Testis (tissue), 3 donors: ENCODE results near the gene C1QTNF8. TPM values are rescaled to one million over a fixed set of nuclear protein-coding genes. Genes with fewer than 3 reads are reported as not detected.

Source experiments
- DNase-seq: peaks from one replicate; pipeline ENCODE4 v3.0.0-alpha.2; 2019
- H3K27ac ChIP-seq, 2 donors: fragments of 200-600 bp; sonication (generic); one replicate each; pipeline ENCODE4 v1.5.1; 2019
- H3K27me3 ChIP-seq: fragments of 200-600 bp; sonication (generic); one replicate; pipeline ENCODE4 v1.5.1; 2019
- H3K36me3 ChIP-seq: fragments of 200-600 bp; sonication (generic); one replicate; pipeline ENCODE4 v1.5.1; 2017; ENCODE audit warnings: low read depth; ENCODE audit errors: missing control alignments
- H3K4me1 ChIP-seq: fragments of 200-600 bp; sonication (generic); one replicate; pipeline ENCODE4 v1.5.1; 2019
- H3K4me3 ChIP-seq, 2 donors: fragments of 200-600 bp; sonication (generic); one replicate each; pipeline ENCODE4 v1.5.1; 2017 to 2019
- H3K9me3 ChIP-seq: fragments of 200-600 bp; sonication (generic); one replicate; pipeline ENCODE4 v1.5.1; 2017
- POLR2A ChIP-seq: fragments of 450-650 bp; IDR thresholded peaks from one replicate; pipeline ENCODE4 v1.6.1; 2017; ENCODE audit warnings: antibody characterized with exemption, mild to moderate bottlenecking, moderate library complexity
- WGBS, 2 donors: methylation state at CpG; one replicate each; pipeline ENCODE4 v1.1.5; 2018; 5-methylcytosine and 5-hydroxymethylcytosine counted together
- intact Hi-C: fragments of 100-400 bp; cut with DNase I; formaldehyde crosslinking; loops from one replicate; pipeline ENCODE4 v1.15.1; 2023; ENCODE audit warnings: low total_unique reads
- polyA plus RNA-seq: library from polyadenylated mRNA; stranded (reverse); fragments of 350-450 nt; fragmentation: Illumina TruSeq; extraction: RNeasy Lipid Tissue Mini Kit (QIAGEN cat#74804); gene quantifications from one replicate; pipeline ENCODE4 v1.2.3, GENCODE V29; 2014; ENCODE audit warnings: low read depth, low replicate concordance; ENCODE audit not compliant: insufficient read depth
- total RNA-seq, 2 donors: library from RNA; depleted of rRNA; stranded (reverse); fragments of >200 nt; gene quantifications; one replicate each; pipeline ENCODE4 v1.2.3, GENCODE V29; 2016
- TF ChIP-seq, protein P1 (sequence below), 3 experiments: fragments of 450-650 bp in 2 of 3; fragments of 200-600 bp in 1 of 3; sonication (generic) in 1 of 3; IDR thresholded peaks; one replicate each; pipeline ENCODE4 v1.5.1; 2016 to 2019; ENCODE audit warnings: antibody characterized with exemption in 3 of 3, mild to moderate bottlenecking in 2 of 3, moderate library complexity in 1 of 3

The C1QTNF8 gene
- total and polyA plus RNA-seq, 3 donors from 2014 or later: 1.3 to 2.7 TPM; not detected in 1

DNA sequence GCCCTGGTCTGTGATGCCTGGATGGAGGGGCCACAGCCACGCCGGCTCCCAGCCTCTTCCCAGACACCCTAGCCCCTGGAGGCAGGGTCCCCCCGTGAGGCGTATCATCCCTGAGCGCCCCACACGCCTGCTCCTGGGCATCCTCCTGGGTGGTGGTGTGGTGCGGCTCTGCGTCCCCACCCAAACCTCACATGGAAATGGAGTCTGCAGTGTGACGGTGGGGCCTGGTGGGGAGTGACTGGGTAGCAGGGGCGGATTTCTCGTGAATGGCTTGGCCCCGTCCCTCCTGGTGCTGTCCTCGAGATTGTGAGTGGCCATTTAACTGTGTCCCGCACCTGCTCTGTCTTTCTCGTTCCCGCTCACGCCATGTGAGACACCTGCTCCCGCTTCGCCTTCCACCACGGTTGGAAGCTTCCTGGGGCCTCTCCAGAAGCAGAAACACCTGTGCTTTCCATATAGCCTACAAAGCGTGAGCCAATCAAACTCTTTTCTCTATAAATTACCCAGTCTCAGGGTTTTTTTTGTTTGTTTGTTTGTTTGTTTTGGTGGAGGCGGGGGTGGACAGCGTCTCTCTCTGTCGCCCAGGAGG is 29.4 kb downstream of the C1QTNF8 start:
- Histone ChIP-seq H3K36me3 (no peaks in the 10 kb centered on the region), H3K9me3 (no peaks in the 10 kb centered on the region), H3K27me3 (no peaks in the 10 kb centered on the region), H3K4me3 (no peak overlapping the region), H3K4me1 (no peaks in the 10 kb centered on the region), H3K27ac (no peak overlapping the region)
- TF ChIP-seq POLR2A: no peak
- TF ChIP-seq, protein P1, sequence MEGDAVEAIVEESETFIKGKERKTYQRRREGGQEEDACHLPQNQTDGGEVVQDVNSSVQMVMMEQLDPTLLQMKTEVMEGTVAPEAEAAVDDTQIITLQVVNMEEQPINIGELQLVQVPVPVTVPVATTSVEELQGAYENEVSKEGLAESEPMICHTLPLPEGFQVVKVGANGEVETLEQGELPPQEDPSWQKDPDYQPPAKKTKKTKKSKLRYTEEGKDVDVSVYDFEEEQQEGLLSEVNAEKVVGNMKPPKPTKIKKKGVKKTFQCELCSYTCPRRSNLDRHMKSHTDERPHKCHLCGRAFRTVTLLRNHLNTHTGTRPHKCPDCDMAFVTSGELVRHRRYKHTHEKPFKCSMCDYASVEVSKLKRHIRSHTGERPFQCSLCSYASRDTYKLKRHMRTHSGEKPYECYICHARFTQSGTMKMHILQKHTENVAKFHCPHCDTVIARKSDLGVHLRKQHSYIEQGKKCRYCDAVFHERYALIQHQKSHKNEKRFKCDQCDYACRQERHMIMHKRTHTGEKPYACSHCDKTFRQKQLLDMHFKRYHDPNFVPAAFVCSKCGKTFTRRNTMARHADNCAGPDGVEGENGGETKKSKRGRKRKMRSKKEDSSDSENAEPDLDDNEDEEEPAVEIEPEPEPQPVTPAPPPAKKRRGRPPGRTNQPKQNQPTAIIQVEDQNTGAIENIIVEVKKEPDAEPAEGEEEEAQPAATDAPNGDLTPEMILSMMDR (IDR thresholded peaks at IDR 0.05): no peak
- no peak for DNase-seq
- WGBS, 2 donors: 63 to 71% methylated on average over 16 to 24 of the region's 24 CpGs
- intact Hi-C loops: no loop called here

DNA sequence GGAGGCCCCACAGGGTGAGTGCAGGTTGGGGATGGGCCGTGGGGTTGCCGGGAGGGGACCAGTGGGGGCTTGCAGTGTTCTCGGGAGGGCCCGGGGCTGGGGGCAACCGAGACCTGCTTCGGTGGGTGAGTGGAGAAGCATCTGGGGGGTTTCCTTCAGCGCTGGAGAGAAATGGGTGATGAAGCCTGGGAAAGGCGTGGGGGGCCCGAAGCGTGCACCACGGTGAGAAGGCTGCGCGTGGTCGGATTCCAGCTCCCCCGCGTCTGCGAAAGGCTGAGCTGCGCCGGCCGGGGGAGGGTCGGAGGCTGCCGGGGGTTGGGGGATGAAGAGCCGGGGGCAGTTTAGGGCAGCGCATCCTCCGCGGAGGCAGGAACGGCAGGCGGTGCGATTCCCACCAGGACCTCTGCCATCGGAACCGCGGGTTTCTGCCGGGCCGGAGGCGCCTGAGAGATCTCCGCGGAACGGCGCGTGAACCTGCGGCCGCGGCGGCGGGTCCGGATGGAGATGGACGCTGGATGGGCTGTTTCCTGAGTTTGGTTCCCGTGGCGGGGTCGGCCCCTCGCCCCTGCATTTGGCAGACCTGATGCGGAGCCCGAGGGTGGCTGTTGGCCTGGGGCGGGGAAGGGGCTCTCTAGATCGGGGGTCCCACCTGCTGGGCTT is 30.4 kb downstream of the C1QTNF8 start:
- H3K36me3 ChIP-seq: no peaks in the 10 kb centered on the region
- H3K4me3 ChIP-seq: no peak overlapping the region
- no peaks in the 10 kb centered on the region for H3K27me3 ChIP-seq
- intact Hi-C loops: no loop called here
- DNase-seq: no peak
- TF ChIP-seq, protein P1 (IDR thresholded peaks at IDR 0.05): no peak
- no peak for TF ChIP-seq POLR2A
- no peaks in the 10 kb centered on the region for H3K4me1 ChIP-seq
- WGBS, 2 donors: 9% methylated on average over 47 of the region's 55 CpGs; no CpG with 5 or more reads in 1 of the 2 donors
- no peak overlapping the region for H3K27ac ChIP-seq
- no peaks in the 10 kb centered on the region for H3K9me3 ChIP-seq

DNA sequence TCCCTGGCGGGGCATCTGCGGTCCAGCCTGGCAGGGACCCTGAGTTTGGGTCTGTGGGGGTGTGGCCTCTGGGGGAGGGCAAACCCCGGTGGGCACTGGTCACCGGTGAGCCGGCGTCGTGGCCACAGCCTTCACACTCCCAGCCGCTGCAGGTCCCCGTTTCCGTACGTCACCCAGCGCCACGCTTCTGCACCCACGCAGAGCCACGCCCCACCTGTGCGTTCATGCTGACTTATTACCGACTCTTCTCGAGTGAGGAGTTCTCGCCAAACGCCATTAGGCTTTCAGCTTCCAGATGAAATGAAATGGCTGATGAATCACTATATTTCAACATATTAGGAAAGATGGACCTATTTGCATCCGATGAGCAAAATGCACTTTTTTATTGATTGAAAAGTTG is 32.3 kb downstream of the C1QTNF8 start:
- no peaks in the 10 kb centered on the region for H3K4me1 ChIP-seq
- no peaks in the 10 kb centered on the region for H3K9me3 ChIP-seq
- no peaks in the 10 kb centered on the region for H3K36me3 ChIP-seq
- 77 to 85% methylated on average over 21 of the region's 21 CpGs for WGBS, 2 donors
- no peak overlapping the region for H3K27ac ChIP-seq
- H3K4me3 ChIP-seq: no peak overlapping the region
- intact Hi-C loops: no loop called here
- TF ChIP-seq, protein P1 (IDR thresholded peaks at IDR 0.05): no peak
- no peak for TF ChIP-seq POLR2A
- no peaks in the 10 kb centered on the region for H3K27me3 ChIP-seq
- no peak for DNase-seq

DNA sequence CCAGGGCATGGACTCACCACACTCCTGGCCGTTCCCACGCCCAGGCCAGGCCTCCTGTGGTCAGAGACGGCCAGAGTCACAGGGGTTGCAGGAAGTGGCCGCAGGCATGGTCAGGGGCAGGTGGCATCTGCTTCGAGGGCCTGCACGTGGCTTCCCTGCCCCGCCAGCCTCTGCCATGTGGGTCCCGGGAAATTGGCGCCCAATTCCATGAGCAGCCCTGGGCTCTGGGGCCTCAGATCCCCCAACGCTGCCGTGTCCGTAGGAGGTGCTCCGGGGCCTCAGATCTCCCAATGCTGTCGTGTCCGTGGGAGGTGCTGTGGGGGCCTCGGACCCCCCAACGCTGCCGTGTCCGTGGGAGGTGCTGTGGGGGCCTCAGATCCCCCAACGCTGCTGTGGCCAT is 33.1 kb downstream of the C1QTNF8 start:
- H3K27me3 ChIP-seq: no peaks in the 10 kb centered on the region
- TF ChIP-seq POLR2A: no peak
- TF ChIP-seq, protein P1 (IDR thresholded peaks at IDR 0.05): no peak
- no peaks in the 10 kb centered on the region for H3K9me3 ChIP-seq
- no peak for DNase-seq
- intact Hi-C loops: no loop called here
- H3K27ac ChIP-seq: no peak overlapping the region
- WGBS, 2 donors: 54 to 80% methylated on average over 1 to 17 of the region's 20 CpGs
- H3K4me1 ChIP-seq: no peaks in the 10 kb centered on the region
- H3K36me3 ChIP-seq: no peaks in the 10 kb centered on the region
- no peak overlapping the region for H3K4me3 ChIP-seq
